Measurements from ENCODE around the gene TMPRSS11D. TPM values are rescaled to one million over a fixed set of nuclear protein-coding genes. Genes with fewer than 3 reads are reported as not detected.

Gene TMPRSS11D
- total RNA-seq, 1 experiment from 2014 or later, result not detected

GRCh38 chr4:67874986-67875385 is 8.8 kb downstream of the TMPRSS11D start:
- no peak overlapping the region for H3K4me3 ChIP-seq (ENCODE audit: low read length)
- no peak overlapping the region for H3K4me2 ChIP-seq (ENCODE audit: low read length)
- H4K20me1 ChIP-seq (ENCODE audit: low read length), result no peaks in the 10 kb centered on the region
- H3K36me3 ChIP-seq (ENCODE audit: low read depth, low read length), result no peaks in the 10 kb centered on the region
- no peak overlapping the region for H3K27ac ChIP-seq (ENCODE audit: low read length)
- no peaks in the 10 kb centered on the region for H3K9me2 ChIP-seq (replicated peaks; ENCODE audit: low read length)
- H3K9ac ChIP-seq (ENCODE audit: low read length), result no peak overlapping the region
- no peaks in the 10 kb centered on the region for H3K4me1 ChIP-seq (ENCODE audit: insufficient read depth, low read length)
- H3F3A ChIP-seq (ENCODE audit: low read length, unreplicated experiment), result no peaks in the 10 kb centered on the region
- ChIA-PET POLR2A (ENCODE audit: unreplicated experiment) (no interaction called here), CTCF (no interaction called here)
- TF ChIP-seq EZH2 (IDR thresholded peaks at IDR 0.05; ENCODE audit: low read length, unreplicated experiment) (no peak), CTCF (conservative IDR thresholded peaks at IDR 0.05; ENCODE audit: low read depth, low read length) (no peak), EZH2phosphoT487 (IDR thresholded peaks at IDR 0.05; ENCODE audit: borderline replicate concordance, low read length) (no peak)
- DNase-seq (no peak), ATAC-seq (no peak)
- intact Hi-C loops (cut with micrococcal nuclease), result loop anchor here (5.0 kb wide), 2 partner anchors 128 to 173 kb away; partner anchors contain the start of gene UBA6
- no TSS peak for BruUV-seq (replicated peaks)
- no peaks in the 10 kb centered on the region for H3K9me3 ChIP-seq (ENCODE audit: low read length)
- no peak overlapping the region for H2AFZ ChIP-seq (ENCODE audit: low read length)
- no peaks in the 10 kb centered on the region for H3K27me3 ChIP-seq (ENCODE audit: low read length)
- H3K79me2 ChIP-seq (ENCODE audit: low read length), result no peaks in the 10 kb centered on the region

- Histone ChIP-seq H3K9ac (ENCODE audit: low read length) (no peak overlapping the region), H3K9me3 (ENCODE audit: low read length) (no peaks in the 10 kb centered on the region), H3F3A (ENCODE audit: low read length, unreplicated experiment) (no peaks in the 10 kb centered on the region), H3K79me2 (ENCODE audit: low read length) (no peaks in the 10 kb centered on the region), H3K9me2 (replicated peaks; ENCODE audit: low read length) (no peaks in the 10 kb centered on the region), H3K36me3 (ENCODE audit: low read depth, low read length) (no peaks in the 10 kb centered on the region), H3K4me3 (ENCODE audit: low read length) (no peak overlapping the region), H3K27ac (ENCODE audit: low read length) (no peak overlapping the region), H2AFZ (ENCODE audit: low read length) (no peak overlapping the region), H3K27me3 (ENCODE audit: low read length) (no peaks in the 10 kb centered on the region), H4K20me1 (ENCODE audit: low read length) (no peaks in the 10 kb centered on the region), H3K4me2 (ENCODE audit: low read length) (no peak overlapping the region), H3K4me1 (ENCODE audit: insufficient read depth, low read length) (no peaks in the 10 kb centered on the region)
- CTCF ChIA-PET, result no interaction called here
- POLR2A ChIA-PET (ENCODE audit: unreplicated experiment), result no interaction called here
- TF ChIP-seq EZH2 (IDR thresholded peaks at IDR 0.05; ENCODE audit: low read length, unreplicated experiment) (no peak), CTCF (conservative IDR thresholded peaks at IDR 0.05; ENCODE audit: low read depth, low read length) (no peak), EZH2phosphoT487 (IDR thresholded peaks at IDR 0.05; ENCODE audit: borderline replicate concordance, low read length) (no peak)
- DNase-seq, result no peak
- ATAC-seq, result no peak
- no TSS peak for BruUV-seq (replicated peaks)
- intact Hi-C loops (cut with micrococcal nuclease), result loop anchor here (2.0 to 5.0 kb wide), 3 partner anchors 116 to 171 kb away; partner anchors contain the start of gene UBA6
These were observed 10.7 kb downstream of the TMPRSS11D start for GRCh38 chr4:67873116-67873515.

GRCh38 chr4:67871867-67872266 is 11.9 kb downstream of the TMPRSS11D start:
- H3K36me3 ChIP-seq (ENCODE audit: low read depth, low read length), result no peaks in the 10 kb centered on the region
- H2AFZ ChIP-seq (ENCODE audit: low read length), result no peak overlapping the region
- DNase-seq, result peak; percentile 85
- no peaks in the 10 kb centered on the region for H3K79me2 ChIP-seq (ENCODE audit: low read length)
- BruUV-seq (replicated peaks), result no TSS peak
- no peaks in the 10 kb centered on the region for H3K9me3 ChIP-seq (ENCODE audit: low read length)
- no peaks in the 10 kb centered on the region for H3F3A ChIP-seq (ENCODE audit: low read length, unreplicated experiment)
- intact Hi-C loops (cut with micrococcal nuclease), result loop anchor here (1.0 to 5.0 kb wide), 6 partner anchors 38 to 323 kb away; partner anchors contain the start of gene UBA6
- ChIA-PET CTCF (no interaction called here), POLR2A (ENCODE audit: unreplicated experiment) (no interaction called here)
- TF ChIP-seq CTCF (conservative IDR thresholded peaks at IDR 0.05; ENCODE audit: low read depth, low read length), result peak; percentile 88
- no peak for TF ChIP-seq EZH2 (IDR thresholded peaks at IDR 0.05; ENCODE audit: low read length, unreplicated experiment)
- H3K9me2 ChIP-seq (replicated peaks; ENCODE audit: low read length), result no peaks in the 10 kb centered on the region
- no peak overlapping the region for H3K4me3 ChIP-seq (ENCODE audit: low read length)
- H3K4me2 ChIP-seq (ENCODE audit: low read length), result no peak overlapping the region
- H3K27me3 ChIP-seq (ENCODE audit: low read length), result no peaks in the 10 kb centered on the region
- no peak overlapping the region for H3K27ac ChIP-seq (ENCODE audit: low read length)
- no peaks in the 10 kb centered on the region for H4K20me1 ChIP-seq (ENCODE audit: low read length)
- peak; percentile 92 for ATAC-seq
- H3K9ac ChIP-seq (ENCODE audit: low read length), result no peak overlapping the region
- no peaks in the 10 kb centered on the region for H3K4me1 ChIP-seq (ENCODE audit: insufficient read depth, low read length)
